GM12801 (cell line): ENCODE data around the gene SCUBE2.

ENCODE experiments used
- CTCF ChIP-seq: IDR thresholded peaks from one replicate; pipeline ENCODE4 v1.5.1; 2011; ENCODE audit warnings: control low read depth; ENCODE audit not compliant: insufficient read length; ENCODE audit errors: extremely low read depth

The SCUBE2 gene

GRCh38 chr11:9099617-9100016 is 8.2 kb upstream of the SCUBE2 start:
- no peak for TF ChIP-seq CTCF

- TF ChIP-seq CTCF, result no peak
These were observed 5.0 kb upstream of the SCUBE2 start for GRCh38 chr11:9096427-9096826.

GRCh38 chr11:9095421-9095820 is 4.0 kb upstream of the SCUBE2 start:
- no peak for TF ChIP-seq CTCF

- TF ChIP-seq CTCF, result no peak
These were observed 3.0 kb upstream of the SCUBE2 start for GRCh38 chr11:9094420-9094819.

GRCh38 chr11:9092853-9093778 is 1.7 kb upstream of the SCUBE2 start:
- TF ChIP-seq CTCF, result no peak

GRCh38 chr11:9092072-9092471 is 673 bp upstream of the SCUBE2 start:
- TF ChIP-seq CTCF, result no peak

- TF ChIP-seq CTCF, result no peak
These were observed 833 bp downstream of the SCUBE2 start for GRCh38 chr11:9090488-9091043.
